Left lobe of liver (tissue), 2 donors: Measurements from ENCODE around the gene TMEM62. TPM values are rescaled to one million over a fixed set of nuclear protein-coding genes. Genes with fewer than 3 reads are reported as not detected.
"Not testable (repeated sequence)": the region's sequence is repeated elsewhere in the genome, so short reads cannot be mapped to it uniquely, and the experiment has no call there.

Experiments used
- ATAC-seq: fragments of 200-7000 bp; cut with Tn5 transposase; one replicate; pipeline ENCODE4 v1.9.1; 2020; ENCODE audit warnings: mild to moderate bottlenecking, moderate library complexity
- DNase-seq: peaks from one replicate; pipeline ENCODE4 v3.0.0-alpha.2; 2020; ENCODE audit warnings: low spot score
- total RNA-seq: library from RNA; stranded (reverse); gene quantifications from one replicate; pipeline ENCODE4 v1.2.1, GENCODE V29; 2021
- donor health status: DM: no; HTN: no; CAD: no; lungs with moderate emphysema.
- donor health status: DM: no; HTN: yes; CAD: no.

TMEM62 gene
- total RNA-seq, 1 donor from 2014 or later: 7.8 TPM

GRCh38 chr15:43208052-43209002 is 74.9 kb downstream of the TMEM62 start:
- no peak for ATAC-seq
- DNase-seq: no peak

GRCh38 chr15:43209059-43209824 is 75.9 kb downstream of the TMEM62 start:
- ATAC-seq: peak; percentile 70
- DNase-seq: no peak

GRCh38 chr15:43210172-43210745 is 76.9 kb downstream of the TMEM62 start:
- DNase-seq (no peak), ATAC-seq (no peak)

GRCh38 chr15:43210807-43211206 is 77.4 kb downstream of the TMEM62 start:
- ATAC-seq: no peak

GRCh38 chr15:43211224-43211735 is 77.9 kb downstream of the TMEM62 start:
- no peak for ATAC-seq

More at GRCh38 chr15:43210807-43211206, 77.4 kb downstream of the TMEM62 start:
- DNase-seq: no peak

GRCh38 chr15:43212299-43212698 is 78.9 kb downstream of the TMEM62 start:
- DNase-seq: no peak
- no peak for ATAC-seq

More at GRCh38 chr15:43211224-43211735, 77.9 kb downstream of the TMEM62 start:
- DNase-seq: no peak

- ATAC-seq: no peak
- no peak for DNase-seq
Measured at GRCh38 chr15:43212951-43213350, 79.6 kb downstream of the TMEM62 start.

GRCh38 chr15:43213466-43213865 is 80.1 kb downstream of the TMEM62 start:
- DNase-seq: no peak

GRCh38 chr15:43214169-43214568 is 80.8 kb downstream of the TMEM62 start:
- no peak for DNase-seq
- no peak for ATAC-seq

More at GRCh38 chr15:43213466-43213865, 80.1 kb downstream of the TMEM62 start:
- no peak for ATAC-seq

- ATAC-seq: no peak
- no peak for DNase-seq
Measured at GRCh38 chr15:43214592-43215295, 81.4 kb downstream of the TMEM62 start.

- ATAC-seq (no peak), DNase-seq (no peak)
Measured at GRCh38 chr15:43215961-43216360, 82.6 kb downstream of the TMEM62 start.

GRCh38 chr15:43218908-43219706 is 85.7 kb downstream of the TMEM62 start:
- no peak for DNase-seq
- no peak for ATAC-seq

- DNase-seq: no peak
- ATAC-seq: no peak
Measured at GRCh38 chr15:43219929-43220928, 86.8 kb downstream of the TMEM62 start.

- no peak for DNase-seq
- ATAC-seq: no peak
Measured at GRCh38 chr15:43220991-43221403, 87.6 kb downstream of the TMEM62 start, which contains the start of gene EPB42. Gene EPB42, minus strand, starts transcription at chr15:43221018. Its CDS starts 193 bp downstream, at chr15:43220825.

- ATAC-seq (peak; percentile 18), DNase-seq (no peak)
Measured at GRCh38 chr15:43221422-43221821, 88.0 kb downstream of the TMEM62 start.

- peak; percentile 95 for ATAC-seq
- no peak for DNase-seq
Measured at GRCh38 chr15:43225201-43225949, 92.0 kb downstream of the TMEM62 start.

GRCh38 chr15:43225950-43226255 is 92.5 kb downstream of the TMEM62 start:
- ATAC-seq, DNase-seq: not testable (repeated sequence)
